Erythroblast (primary cell): ENCODE data around the gene TUB.

Experiments
- DNase-seq, 2 experiments: peaks; one replicate each; lab custom pipeline; 2025; lab: John Stamatoyannopoulos, UW
- GATA1 ChIP-seq: IDR thresholded peaks from 2 replicates; pipeline ENCODE4 v1.6.1; 2011; ENCODE audit warnings: low read depth, mild to moderate bottlenecking, control low read depth, low read length, moderate library complexity
- POLR2A ChIP-seq: IDR thresholded peaks from 2 replicates; pipeline ENCODE4 v1.6.1; 2011; ENCODE audit warnings: mild to moderate bottlenecking, low read length

TUB gene

GRCh38 chr11:8038393-8038792 is 42.6 kb upstream of the TUB start:
- no peak for TF ChIP-seq POLR2A
- TF ChIP-seq GATA1 = no peak
- DNase-seq = no peak

GRCh38 chr11:8038811-8039529 is 42.0 kb upstream of the TUB start:
- no peak for DNase-seq
- TF ChIP-seq GATA1 (no peak), POLR2A (no peak)

- TF ChIP-seq GATA1 (no peak), POLR2A (no peak)
- no peak for DNase-seq
These were observed 41.3 kb upstream of the TUB start for GRCh38 chr11:8039530-8040260.

GRCh38 chr11:8040261-8040920 is 40.6 kb upstream of the TUB start:
- TF ChIP-seq GATA1 (no peak), POLR2A (no peak)
- DNase-seq = no peak

- no peak for TF ChIP-seq GATA1
- no peak for TF ChIP-seq POLR2A
- DNase-seq = no peak
These were observed 40.1 kb upstream of the TUB start for GRCh38 chr11:8040921-8041285.

GRCh38 chr11:8041576-8041975 is 39.4 kb upstream of the TUB start:
- DNase-seq = no peak
- TF ChIP-seq GATA1 = no peak
- no peak for TF ChIP-seq POLR2A

- DNase-seq = no peak
- TF ChIP-seq GATA1 (no peak), POLR2A (no peak)
These were observed 37.3 kb upstream of the TUB start for GRCh38 chr11:8043756-8044155.

- DNase-seq = no peak
- no peak for TF ChIP-seq GATA1
- no peak for TF ChIP-seq POLR2A
These were observed 35.2 kb upstream of the TUB start for GRCh38 chr11:8045839-8046238.

- DNase-seq = no peak
- TF ChIP-seq GATA1 (no peak), POLR2A (no peak)
These were observed 33.6 kb upstream of the TUB start for GRCh38 chr11:8047382-8047781.

GRCh38 chr11:8049084-8049483 is 31.9 kb upstream of the TUB start:
- no peak for DNase-seq

GRCh38 chr11:8055091-8055835 is 25.7 kb upstream of the TUB start:
- TF ChIP-seq GATA1 (no peak), POLR2A (no peak)
- DNase-seq = peak in 1 of 2 experiments; percentile 18

More at GRCh38 chr11:8049084-8049483, 31.9 kb upstream of the TUB start:
- TF ChIP-seq POLR2A = no peak
- TF ChIP-seq GATA1 = no peak

- TF ChIP-seq GATA1 (no peak), POLR2A (no peak)
- DNase-seq = no peak
These were observed 25.0 kb upstream of the TUB start for GRCh38 chr11:8055836-8056526.

- DNase-seq = no peak
- TF ChIP-seq POLR2A (no peak), GATA1 (no peak)
These were observed 24.1 kb upstream of the TUB start for GRCh38 chr11:8056810-8057463.
